HepG2 (cell line): ENCODE results near the gene SLFN12. TPM values are rescaled to one million over a fixed set of nuclear protein-coding genes. Genes with fewer than 3 reads are reported as not detected.

Experiments
- ATAC-seq: fragments of 200-7000 bp; cut with Tn5 transposase; 3 replicates; pipeline ENCODE4 v1.9.1; 2020; ENCODE audit warnings: mild to moderate bottlenecking, moderate library complexity
- BruUV-seq: library from RNA; stranded (reverse); fragments of 400-500 nt; replicated peaks from 2 replicates; lab custom pipeline; 2021; lab: Mats Ljungman, UMichigan
- CTCF ChIA-PET: fragments of 300-600 bp; formaldehyde crosslinking; extraction: SDS; loops from one replicate; lab custom pipeline; 2021; ENCODE audit warnings: low total read pairs, inconsistent platforms, low intra/inter-chr PET ratio; lab: Yijun Ruan, JAX
- POLR2A ChIA-PET: fragments of 350-600 bp; sonication (Branson Sonifier 250); formaldehyde crosslinking; loops from one replicate; lab custom pipeline; 2020; ENCODE audit warnings: antibody characterized with exemption, inconsistent platforms; lab: Yijun Ruan, JAX
- DNase-seq: peaks from one replicate; pipeline ENCODE4 v3.0.0-alpha.2; 2015; ENCODE audit warnings: low spot score
- FAIRE-seq: peaks from 3 replicates; lab custom pipeline; 2011; peaks lifted over from hg19 to GRCh38; lab: Jason Lieb, UNC
- H2AFZ ChIP-seq: one replicate; pipeline ENCODE4 v1.6.1; 2011; ENCODE audit warnings: low read length, inconsistent platforms
- H3K27ac ChIP-seq: fragments of 300-600 bp; 3 replicates; pipeline ENCODE4 v1.8.0; 2011; ENCODE audit warnings: mixed run types, mild to moderate bottlenecking, mixed read lengths, low read length, inconsistent platforms; ENCODE audit not compliant: insufficient read depth; ENCODE audit errors: extremely low read length
- H3K27me3 ChIP-seq, 2 experiments: fragments of 200-600 bp in 1 of 2; 2 replicates in 1 of 2; 3 replicates in 1 of 2; pipeline versions ENCODE4 v1.6.0 to v1.8.0; 2011; ENCODE audit warnings: low read length in 2 of 2, mild to moderate bottlenecking in 2 of 2, moderate library complexity in 2 of 2, inconsistent platforms in 1 of 2; ENCODE audit not compliant: insufficient read depth in 2 of 2, control insufficient read depth in 1 of 2
- H3K36me3 ChIP-seq, 2 experiments: fragments of 200-600 bp in 1 of 2; replicated peaks in 1 of 2; 2 replicates in 1 of 2; 3 replicates in 1 of 2; pipeline versions ENCODE4 v1.5.1 to v1.8.0; 2011; ENCODE audit warnings: low read length in 2 of 2, inconsistent platforms in 1 of 2; ENCODE audit not compliant: insufficient read depth in 2 of 2, control insufficient read depth in 1 of 2
- H3K4me1 ChIP-seq: 2 replicates; pipeline ENCODE4 v1.5.1; 2012; ENCODE audit warnings: low read length, inconsistent platforms; ENCODE audit not compliant: insufficient read depth
- H3K4me2 ChIP-seq: 2 replicates; pipeline ENCODE4 v1.6.0; 2011; ENCODE audit warnings: low read depth, low read length, inconsistent platforms
- H3K4me3 ChIP-seq, 3 experiments: fragments of 200-600 bp in 1 of 3; sonication (generic), shearing (Covaris generic) in 1 of 3; replicated peaks in 1 of 3; 2 replicates each; pipeline ENCODE4 v1.5.1; 2011 to 2016; ENCODE audit warnings: low read length in 3 of 3, inconsistent platforms in 2 of 3, low read depth in 2 of 3, mild to moderate bottlenecking in 2 of 3, control low read depth in 1 of 3, mixed read lengths in 1 of 3; ENCODE audit not compliant: insufficient read depth in 1 of 3
- H3K79me2 ChIP-seq: one replicate; pipeline ENCODE4 v1.6.1; 2011; ENCODE audit warnings: low read length, inconsistent platforms; ENCODE audit not compliant: insufficient read depth
- H3K9ac ChIP-seq: 2 replicates; pipeline ENCODE4 v1.6.0; 2011; ENCODE audit warnings: mild to moderate bottlenecking, low read depth, low read length, inconsistent platforms; ENCODE audit not compliant: insufficient read depth
- H3K9me3 ChIP-seq: 2 replicates; pipeline ENCODE4 v1.5.1; 2012; ENCODE audit warnings: mild to moderate bottlenecking, low read length
- H4K20me1 ChIP-seq: 2 replicates; pipeline ENCODE4 v1.6.0; 2011; ENCODE audit warnings: inconsistent platforms, mild to moderate bottlenecking, low read length, moderate library complexity; ENCODE audit not compliant: insufficient read depth
- ARNTL ChIP-seq: sonication (generic); formaldehyde crosslinking; IDR thresholded peaks from 2 replicates; pipeline ENCODE4 v1.4.0; 2020; ENCODE audit warnings: mild to moderate bottlenecking, missing genetic modification reagents
- ATF7 ChIP-seq, 2 experiments: fragments of 450-650 bp in 1 of 2; sonication (generic) in 1 of 2; formaldehyde crosslinking in 1 of 2; IDR thresholded peaks; 2 replicates each; pipeline versions ENCODE4 v1.4.0 to v1.6.1; 2016 to 2020; ENCODE audit warnings: antibody characterized with exemption in 1 of 2, mild to moderate bottlenecking in 1 of 2, missing genetic modification reagents in 1 of 2
- HMGA1 ChIP-seq: sonication (generic); formaldehyde crosslinking; conservative IDR thresholded peaks from 2 replicates; pipeline ENCODE4 v1.4.0; 2020; ENCODE audit warnings: missing genetic modification reagents
- MIER3 ChIP-seq: IDR thresholded peaks from 2 replicates; pipeline ENCODE4 v1.6.1; 2016; ENCODE audit warnings: missing compliant biosample characterization, borderline replicate concordance
- SRF ChIP-seq: IDR thresholded peaks from 2 replicates; pipeline ENCODE4 v1.6.1; 2011; ENCODE audit warnings: mild to moderate bottlenecking, low read depth, low read length, moderate library complexity
- ZBTB39 ChIP-seq: sonication (generic); formaldehyde crosslinking; IDR thresholded peaks from 2 replicates; pipeline ENCODE4 v1.5.0; 2020; ENCODE audit warnings: missing genetic modification reagents
- ZNF17 ChIP-seq: sonication (generic); formaldehyde crosslinking; IDR thresholded peaks from 2 replicates; pipeline ENCODE4 v1.5.0; 2020; ENCODE audit warnings: mild to moderate bottlenecking, missing genetic modification reagents
- ZNF20 ChIP-seq: sonication (generic); formaldehyde crosslinking; IDR thresholded peaks from 2 replicates; pipeline ENCODE4 v1.4.0; 2020; ENCODE audit warnings: mild to moderate bottlenecking, moderate library complexity, missing genetic modification reagents
- ZNF260 ChIP-seq: sonication (generic); formaldehyde crosslinking; IDR thresholded peaks from 2 replicates; pipeline ENCODE4 v1.4.0; 2020; ENCODE audit warnings: missing genetic modification reagents, low read depth, mild to moderate bottlenecking, borderline replicate concordance
- ZNF326 ChIP-seq: sonication (generic); formaldehyde crosslinking; IDR thresholded peaks from 2 replicates; pipeline ENCODE4 v1.4.0; 2020; ENCODE audit warnings: missing genetic modification reagents, borderline replicate concordance
- ZNF710 ChIP-seq: sonication (generic); formaldehyde crosslinking; IDR thresholded peaks from 2 replicates; pipeline ENCODE4 v1.5.0; 2020; ENCODE audit warnings: mild to moderate bottlenecking, missing genetic modification reagents, borderline replicate concordance
- in situ Hi-C: cut with HindIII; loops from 2 replicates; pipeline ENCODE4 v1.10.0; 2017; ENCODE audit warnings: low pct_unique_long_range_greater_than_20kb; ENCODE audit not compliant: extremely low pct_ligation_motif_present
- intact Hi-C: fragments of 100-400 bp; cut with micrococcal nuclease; formaldehyde crosslinking; loops from one replicate; pipeline ENCODE4 v1.10.0; 2022; ENCODE audit not compliant: unreplicated experiment
- polyA plus RNA-seq, 8 experiments: library from polyadenylated mRNA; depleted of rRNA in 3 of 8; stranded (reverse) in 7 of 8; unstranded in 1 of 8; fragments of >200 nt; fragmentation: Illumina TruSeq in 4 of 8; extraction: Trizol in 4 of 8; gene quantifications; 2 replicates each; pipeline versions ENCODE4 v1.2.1 to v1.2.3, GENCODE V29; 2011 to 2016; ENCODE audit warnings: low read depth in 4 of 8, missing spikeins in 1 of 8, mixed read lengths in 1 of 8; ENCODE audit not compliant: insufficient read depth in 1 of 8
- total RNA-seq, 5 experiments: library from RNA; depleted of rRNA; stranded (reverse); fragments of >200 nt; fragmentation: Illumina TruSeq; extraction: Trizol; gene quantifications; 2 replicates each; pipeline ENCODE4 v1.2.3, GENCODE V29; 2016; ENCODE audit warnings: low read depth in 1 of 5

SLFN12 gene
- total and polyA plus RNA-seq, 2 of the 13 experiments (the other 11 are each of a cell fraction or from before 2014, with no cell fraction given) = 0.13 TPM; not detected in 1

GRCh38 chr17:35390156-35390555 lies 42.1 kb downstream of the SLFN12 start (continued):
- no peak for TF ChIP-seq MIER3 (CRISPR knock-in tag)
- TF ChIP-seq ARNTL (CRISPR knock-in tag) = no peak
- no peak for TF ChIP-seq HMGA1 (CRISPR knock-in tag)
- no peak for TF ChIP-seq ZNF17 (CRISPR knock-in tag)
- no peak for TF ChIP-seq ATF7 (IDR thresholded peaks at IDR 0.05)
- no peak for TF ChIP-seq ATF7 (CRISPR knock-in tag; IDR thresholded peaks at IDR 0.05)
- TF ChIP-seq ZNF710 (CRISPR knock-in tag) = no peak
- TF ChIP-seq ZBTB39 (CRISPR knock-in tag) = no peak
- TF ChIP-seq ZNF20 = no peak
- TF ChIP-seq ZNF326 (CRISPR knock-in tag) = no peak
- TF ChIP-seq SRF = no peak
- TF ChIP-seq, all 625 proteins: peak for 0

GRCh38 chr17:35387496-35387895 lies 44.8 kb downstream of the SLFN12 start:
- no peak overlapping the region for H3K9ac ChIP-seq
- ATAC-seq = no peak
- H3K79me2 ChIP-seq = no peaks in the 10 kb centered on the region
- intact Hi-C loops (no loop called here), in situ Hi-C loops (no loop called here)
- no peak overlapping the region for H3K4me3 ChIP-seq
- H3K9me3 ChIP-seq = no peaks in the 10 kb centered on the region
- H2AFZ ChIP-seq = no peak overlapping the region
- no peaks in the 10 kb centered on the region; a peak in 1 of 5 replicates for H3K27me3 ChIP-seq
- H3K27ac ChIP-seq = no peak overlapping the region
- H4K20me1 ChIP-seq = no peaks in the 10 kb centered on the region
- no peaks in the 10 kb centered on the region for H3K4me1 ChIP-seq
- H3K36me3 ChIP-seq = no peaks in the 10 kb centered on the region
- ChIA-PET CTCF (no interaction called here), POLR2A (no interaction called here)
- TF ChIP-seq ZNF260 (CRISPR knock-in tag) = no peak
- FAIRE-seq = no peak
- no peak for DNase-seq
- no peak overlapping the region for H3K4me2 ChIP-seq
- no TSS peak for BruUV-seq
